B cell (primary cell): ENCODE data around the gene TIMM44. TPM values are rescaled to one million over a fixed set of nuclear protein-coding genes. Genes with fewer than 3 reads are reported as not detected.

ENCODE experiments used
- ATAC-seq: fragments of 200-7000 bp; cut with Tn5 transposase; one replicate; pipeline ENCODE4 v1.10.0; 2021; ENCODE audit warnings: low read depth, mild to moderate bottlenecking, moderate number of reproducible peaks, moderate library complexity
- CTCF ChIA-PET: fragments of 350-600 bp; sonication (Branson Sonifier 250); formaldehyde crosslinking; loops from one replicate; lab custom pipeline; 2021; ENCODE audit warnings: antibody characterized with exemption, inconsistent platforms; lab: Charles Lee
- POLR2A ChIA-PET: fragments of 350-600 bp; sonication (Branson Sonifier 250); formaldehyde crosslinking; loops from one replicate; lab custom pipeline; 2021; ENCODE audit warnings: antibody characterized with exemption; lab: Charles Lee
- DNase-seq: peaks from one replicate; pipeline ENCODE4 v3.0.0; 2013
- H2AFZ ChIP-seq: 2 replicates; pipeline ENCODE4 v1.6.1; 2012; ENCODE audit warnings: mild to moderate bottlenecking, low read depth, low read length; ENCODE audit not compliant: insufficient read depth, poor library complexity, severe bottlenecking
- H3K27ac ChIP-seq, 2 donors: 1 replicate in 1 of 2; 2 replicates in 1 of 2; pipeline ENCODE4 v1.5.1; 2012 to 2013; ENCODE audit warnings: low read length in 2 of 2, mild to moderate bottlenecking in 2 of 2, moderate library complexity in 1 of 2
- H3K27me3 ChIP-seq, 4 experiments: fragments of 200-600 bp in 1 of 4; sonication (generic) in 1 of 4; replicated peaks in 1 of 4; 1 replicate in 2 of 4; 2 replicates in 2 of 4; pipeline versions ENCODE4 v1.6.1 to v1.7.0; 2013 to 2016; ENCODE audit warnings: low read length in 3 of 4, mild to moderate bottlenecking in 2 of 4, mixed read lengths in 1 of 4, moderate library complexity in 1 of 4; ENCODE audit not compliant: insufficient read depth in 4 of 4, control insufficient read depth in 3 of 4; ENCODE audit errors: control extremely low read depth in 1 of 4
- H3K36me3 ChIP-seq, 2 experiments: replicated peaks in 1 of 2; 1 replicate in 1 of 2; 2 replicates in 1 of 2; pipeline versions ENCODE4 v1.6.1 to v1.7.1; 2013; ENCODE audit warnings: low read length in 1 of 2; ENCODE audit not compliant: insufficient read depth in 2 of 2, control insufficient read depth in 1 of 2; ENCODE audit errors: control extremely low read depth in 1 of 2, extremely low read depth in 1 of 2
- H3K4me1 ChIP-seq, 2 donors: fragments of 200-600 bp in 1 of 2; sonication (generic) in 1 of 2; 1 replicate in 1 of 2; 2 replicates in 1 of 2; pipeline versions ENCODE4 v1.5.1 to v1.6.1; 2013 to 2017; ENCODE audit warnings: low read length in 2 of 2; ENCODE audit not compliant: control insufficient read depth in 2 of 2, insufficient read depth in 2 of 2
- H3K4me2 ChIP-seq: replicated peaks from 2 replicates; pipeline ENCODE3; 2012; ENCODE audit warnings: mild to moderate bottlenecking, low read depth, low read length; ENCODE audit not compliant: poor library complexity, severe bottlenecking
- H3K4me3 ChIP-seq, 5 experiments: fragments of 200-600 bp in 1 of 5; sonication (generic) in 1 of 5; 1 replicate in 3 of 5; 2 replicates in 2 of 5; pipeline versions ENCODE4 v1.5.1 to v1.7.0; 2011 to 2016; ENCODE audit warnings: low read length in 4 of 5, mild to moderate bottlenecking in 4 of 5, low read depth in 2 of 5, control low read depth in 1 of 5, moderate library complexity in 1 of 5; ENCODE audit not compliant: insufficient read depth in 1 of 5; ENCODE audit errors: control extremely low read depth in 1 of 5, extremely low read depth in 1 of 5
- H3K79me2 ChIP-seq: fragments of 200-600 bp; sonication (generic); one replicate; pipeline ENCODE4 v1.6.0; 2016; ENCODE audit warnings: low read length; ENCODE audit not compliant: control insufficient read depth, insufficient read depth
- H3K9ac ChIP-seq: fragments of 200-600 bp; sonication (generic); 2 replicates; pipeline ENCODE4 v1.6.1; 2017; ENCODE audit warnings: mild to moderate bottlenecking, low read length, moderate library complexity
- H3K9me3 ChIP-seq, 3 donors: one replicate each; pipeline versions ENCODE4 v1.6.1 to v1.7.1; 2013; ENCODE audit warnings: low read length in 2 of 3; ENCODE audit not compliant: control insufficient read depth in 2 of 3, insufficient read depth in 1 of 3; ENCODE audit errors: control extremely low read depth in 1 of 3
- H4K20me1 ChIP-seq: 2 replicates; pipeline ENCODE4 v1.6.0; 2012; ENCODE audit warnings: mild to moderate bottlenecking, low read length; ENCODE audit not compliant: insufficient read depth, control insufficient read depth, poor library complexity, severe bottlenecking
- H3K27ac Mint-ChIP-seq: one replicate; pipeline ENCODE4 v1.8.0; 2021; ENCODE audit warnings: mixed read lengths
- H3K27me3 Mint-ChIP-seq: one replicate; pipeline ENCODE4 v1.8.0; 2021; ENCODE audit warnings: mixed read lengths
- H3K4me1 Mint-ChIP-seq: one replicate; pipeline ENCODE4 v1.8.0; 2021; ENCODE audit warnings: mixed read lengths
- H3K4me3 Mint-ChIP-seq: one replicate; pipeline ENCODE4 v1.8.0; 2021; ENCODE audit warnings: mixed read lengths
- H3K9me3 Mint-ChIP-seq: one replicate; pipeline ENCODE4 v1.8.0; 2022; ENCODE audit warnings: mixed read lengths; ENCODE audit not compliant: insufficient read depth
- EZH2 ChIP-seq: IDR thresholded peaks from 2 replicates; pipeline ENCODE4 v1.6.1; 2012; ENCODE audit warnings: borderline replicate concordance, low read depth, mild to moderate bottlenecking, moderate library complexity, low read length; ENCODE audit not compliant: insufficient read depth, poor library complexity, severe bottlenecking
- WGBS: methylation state at CpG from one replicate; pipeline ENCODE4 v1.1.5; 2013; ENCODE audit warnings: missing lambda C conversion rate; ENCODE audit not compliant: insufficient coverage; 5-methylcytosine and 5-hydroxymethylcytosine counted together
- intact Hi-C: fragments of 100-400 bp; cut with micrococcal nuclease; formaldehyde crosslinking; loops from one replicate; pipeline ENCODE4 v1.10.0; 2022
- polyA plus RNA-seq: library from polyadenylated mRNA; depleted of rRNA; stranded (reverse); fragments of >200 nt; gene quantifications from 2 replicates; pipeline ENCODE4 v1.2.3, GENCODE V29; 2012
- total RNA-seq, 2 donors: library from RNA; stranded (reverse); fragments of 120-200 nt in 1 of 2; gene quantifications; 1 replicate in 1 of 2; 2 replicates in 1 of 2; pipeline versions ENCODE4 v1.2.3 to v1.2.4, GENCODE V29; 2013 to 2022
- TF ChIP-seq, protein P1 (sequence below): fragments of 200-600 bp; IDR thresholded peaks from one replicate; pipeline ENCODE4 v1.8.0; 2022; ENCODE audit warnings: antibody characterized with exemption, mild to moderate bottlenecking

Gene TIMM44
- total and polyA plus RNA-seq, 2 donors (not counting 1 experiment from before 2014, with no cell fraction given) = 48.9 to 66.5 TPM

DNA sequence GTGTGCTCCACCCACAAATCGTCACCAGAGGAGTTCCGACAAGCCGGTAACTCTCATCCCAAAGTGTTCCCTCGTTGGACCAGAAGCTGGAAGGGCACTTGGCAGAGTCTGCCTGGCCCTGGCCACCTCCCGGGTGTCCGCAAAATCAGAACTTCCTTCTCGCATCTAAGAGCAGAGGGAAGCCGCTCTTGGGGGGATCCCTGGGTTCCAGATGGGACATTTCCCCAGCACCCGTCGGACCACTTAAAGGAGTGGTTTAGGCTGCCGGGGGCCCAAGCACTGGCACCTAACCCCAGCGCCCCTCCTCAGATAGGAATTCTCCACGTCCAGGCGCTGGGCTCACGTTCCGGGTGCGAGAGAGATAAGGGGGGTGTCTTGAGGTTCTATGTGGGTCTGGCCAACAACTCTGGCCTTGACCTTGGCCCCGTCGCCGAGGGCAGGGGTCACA is 40.6 kb downstream of the TIMM44 start:
- H3K9ac ChIP-seq = peak overlapping the region; percentile 86
- ChIA-PET POLR2A (interaction anchor here (0.6 to 1.3 kb wide), 5 partner anchors 13 to 95 kb away, joined by 3 to 15 read pairs (median 5); partner anchors contain the start of gene SNAPC2), CTCF (interaction anchor here (1.0 to 1.6 kb wide), 6 partner anchors 15 to 41 kb away, joined by 3 to 12 read pairs (median 5); partner anchors contain the start of gene SNAPC2)
- Mint-ChIP-seq H3K9me3 (no peaks in the 10 kb centered on the region), H3K27me3 (no peaks in the 10 kb centered on the region), H3K27ac (peak overlapping the region; percentile 99), H3K4me1 (peaks cover 29% of the 10 kb centered on the region), H3K4me3 (peak overlapping the region; percentile 95)
- peaks cover 20 to 21% of the 10 kb centered on the region in 2 donors for H3K4me1 ChIP-seq
- ATAC-seq (no peak), DNase-seq (no peak)
- peaks cover 0 to 7% (median 0%) of the 10 kb centered on the region in 3 donors for H3K9me3 ChIP-seq
- H4K20me1 ChIP-seq = peaks cover 37% of the 10 kb centered on the region
- no peaks in the 10 kb centered on the region for H3K27me3 ChIP-seq
- no peak for TF ChIP-seq EZH2
- TF ChIP-seq, protein P1, sequence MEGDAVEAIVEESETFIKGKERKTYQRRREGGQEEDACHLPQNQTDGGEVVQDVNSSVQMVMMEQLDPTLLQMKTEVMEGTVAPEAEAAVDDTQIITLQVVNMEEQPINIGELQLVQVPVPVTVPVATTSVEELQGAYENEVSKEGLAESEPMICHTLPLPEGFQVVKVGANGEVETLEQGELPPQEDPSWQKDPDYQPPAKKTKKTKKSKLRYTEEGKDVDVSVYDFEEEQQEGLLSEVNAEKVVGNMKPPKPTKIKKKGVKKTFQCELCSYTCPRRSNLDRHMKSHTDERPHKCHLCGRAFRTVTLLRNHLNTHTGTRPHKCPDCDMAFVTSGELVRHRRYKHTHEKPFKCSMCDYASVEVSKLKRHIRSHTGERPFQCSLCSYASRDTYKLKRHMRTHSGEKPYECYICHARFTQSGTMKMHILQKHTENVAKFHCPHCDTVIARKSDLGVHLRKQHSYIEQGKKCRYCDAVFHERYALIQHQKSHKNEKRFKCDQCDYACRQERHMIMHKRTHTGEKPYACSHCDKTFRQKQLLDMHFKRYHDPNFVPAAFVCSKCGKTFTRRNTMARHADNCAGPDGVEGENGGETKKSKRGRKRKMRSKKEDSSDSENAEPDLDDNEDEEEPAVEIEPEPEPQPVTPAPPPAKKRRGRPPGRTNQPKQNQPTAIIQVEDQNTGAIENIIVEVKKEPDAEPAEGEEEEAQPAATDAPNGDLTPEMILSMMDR = no peak
- peak overlapping the region; percentile 67 to 82 for H3K27ac ChIP-seq
- intact Hi-C loops = loop anchor here (1.0 kb wide), 4 partner anchors 17 to 74 kb away; partner anchors contain the start of genes SNAPC2 and TIMM44
- H3K4me2 ChIP-seq = peak overlapping the region; percentile 89
- H3K4me3 ChIP-seq = peak overlapping the region; percentile 53 to 78 (median 73)
- H3K79me2 ChIP-seq = peaks cover 43% of the 10 kb centered on the region
- peaks cover 0 to 10% of the 10 kb centered on the region in 2 experiments for H3K36me3 ChIP-seq
- H2AFZ ChIP-seq = peak overlapping the region; percentile 89
- WGBS = 23% methylated on average over 17 of the region's 20 CpGs

DNA sequence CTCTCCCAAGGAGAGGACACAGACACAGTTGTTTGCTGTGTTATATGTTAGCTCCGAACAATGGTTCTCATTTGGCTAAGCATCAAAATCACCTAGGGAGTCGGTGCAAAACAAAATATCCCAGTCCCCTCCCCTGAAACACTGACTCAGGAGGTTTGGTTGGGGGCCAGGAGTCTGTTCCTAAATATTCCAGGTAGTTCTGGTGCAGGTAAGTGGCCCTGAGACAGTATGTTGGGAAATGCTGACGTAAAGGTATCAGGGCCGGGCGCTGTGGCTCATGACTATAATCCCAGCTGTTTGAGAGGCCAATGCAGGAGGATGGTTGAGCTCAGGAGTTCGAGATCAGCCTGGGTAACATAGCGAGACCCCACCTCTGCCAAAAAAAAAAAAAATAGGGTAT is 42.1 kb downstream of the TIMM44 start:
- Histone ChIP-seq H3K27ac (no peak overlapping the region), H3K4me2 (no peak overlapping the region), H3K9me3 (peaks cover 0 to 7% (median 0%) of the 10 kb centered on the region in 3 donors), H3K9ac (no peak overlapping the region), H3K4me1 (peaks cover 20 to 21% of the 10 kb centered on the region in 2 donors), H3K27me3 (no peaks in the 10 kb centered on the region), H3K79me2 (peaks cover 31% of the 10 kb centered on the region), H3K36me3 (peaks cover 0 to 9% of the 10 kb centered on the region in 2 experiments), H4K20me1 (peaks cover 23% of the 10 kb centered on the region), H2AFZ (no peak overlapping the region), H3K4me3 (no peak overlapping the region)
- intact Hi-C loops = no loop called here
- TF ChIP-seq EZH2 = no peak
- TF ChIP-seq, protein P1 = no peak
- ChIA-PET CTCF (interaction anchor here (1.0 to 1.8 kb wide), 2 partner anchors 32 to 102 kb away, joined by 4 read pairs; no protein-coding TSS in a partner anchor), POLR2A (interaction anchor here (0.7 kb wide), 1 partner anchor 549 kb away, joined by 4 read pairs; no protein-coding TSS in a partner anchor)
- peaks cover 29% of the 10 kb centered on the region for H3K4me1 Mint-ChIP-seq
- H3K27ac Mint-ChIP-seq = no peak overlapping the region
- H3K27me3 Mint-ChIP-seq = peaks cover 3% of the 10 kb centered on the region
- ATAC-seq (no peak), DNase-seq (no peak)
- WGBS = no CpG with 5 or more reads among the region's 7 CpGs
- H3K9me3 Mint-ChIP-seq = no peaks in the 10 kb centered on the region
- peak overlapping the region; percentile 49 for H3K4me3 Mint-ChIP-seq
